Esophagus muscularis mucosa (tissue), 4 donors: ENCODE results near the gene LTBP2. TPM values are rescaled to one million over a fixed set of nuclear protein-coding genes. Genes with fewer than 3 reads are reported as not detected.

Source experiments
- DNase-seq: peaks from one replicate; pipeline ENCODE4 v3.0.0-alpha.2; 2017; ENCODE audit errors: extremely low spot score
- H3K27ac ChIP-seq, 4 donors: fragments of 200-600 bp; sonication (generic); replicated peaks in 1 of 4; 1 replicate in 3 of 4; 2 replicates in 1 of 4; pipeline ENCODE4 v1.5.1; 2016 to 2019; ENCODE audit warnings: mild to moderate bottlenecking in 1 of 4
- H3K27me3 ChIP-seq, 4 donors: fragments of 200-600 bp; sonication (generic); one replicate each; pipeline versions ENCODE4 v1.5.1 to v1.6.0; 2016 to 2019
- H3K36me3 ChIP-seq, 4 donors: fragments of 200-600 bp; sonication (generic); one replicate each; pipeline ENCODE4 v1.5.1; 2016 to 2019
- H3K4me1 ChIP-seq, 4 donors: fragments of 200-600 bp; sonication (generic); one replicate each; pipeline ENCODE4 v1.5.1; 2016 to 2019
- H3K4me3 ChIP-seq, 4 donors: fragments of 200-600 bp; sonication (generic); 1 replicate in 2 of 4; 2 replicates in 2 of 4; pipeline ENCODE4 v1.5.1; 2016 to 2019; ENCODE audit warnings: mild to moderate bottlenecking in 4 of 4, moderate library complexity in 1 of 4
- H3K9me3 ChIP-seq, 4 donors: fragments of 200-600 bp; sonication (generic); 1 replicate in 3 of 4; 2 replicates in 1 of 4; pipeline ENCODE4 v1.5.1; 2016 to 2019
- CTCF ChIP-seq, 3 experiments: fragments of 200-600 bp in 2 of 3; fragments of 450-650 bp in 1 of 3; sonication (generic) in 2 of 3; IDR thresholded peaks; one replicate each; pipeline ENCODE4 v1.5.1; 2017 to 2019; ENCODE audit warnings: antibody characterized with exemption in 3 of 3, mild to moderate bottlenecking in 2 of 3, moderate library complexity in 1 of 3
- EP300 ChIP-seq: sonication (generic); formaldehyde crosslinking; IDR thresholded peaks from one replicate; pipeline ENCODE4 v1.6.1; 2017; ENCODE audit warnings: antibody characterized with exemption
- POLR2A ChIP-seq: fragments of 450-650 bp; IDR thresholded peaks from one replicate; pipeline ENCODE4 v1.6.1; 2017; ENCODE audit warnings: antibody characterized with exemption, moderate library complexity, mild to moderate bottlenecking, low read depth
- POLR2AphosphoS5 ChIP-seq, 2 donors: sonication (generic); formaldehyde crosslinking; IDR thresholded peaks; one replicate each; pipeline ENCODE4 v1.6.1; 2017; ENCODE audit warnings: antibody characterized with exemption in 2 of 2
- WGBS: methylation state at CpG from one replicate; pipeline ENCODE4 v1.1.5; 2018; 5-methylcytosine and 5-hydroxymethylcytosine counted together
- intact Hi-C: fragments of 100-400 bp; cut with DNase I; formaldehyde crosslinking; loops from one replicate; pipeline ENCODE4 v1.15.1; 2023
- total RNA-seq, 4 donors: library from RNA; depleted of rRNA; stranded (reverse); fragments of >200 nt; gene quantifications; one replicate each; pipeline versions ENCODE4 v1.1.0 to v1.2.1, GENCODE V29; 2016

Gene LTBP2
- total RNA-seq, 4 donors from 2014 or later, result 62.0 to 151 (median 109) TPM

- DNase-seq, result no peak
- no peaks in the 10 kb centered on the region for H3K4me1 ChIP-seq
These were observed 93.8 kb downstream of the LTBP2 start for GRCh38 chr14:74518221-74518620.

GRCh38 chr14:74517731-74518130 is 94.3 kb downstream of the LTBP2 start:
- no peaks in the 10 kb centered on the region for H3K4me1 ChIP-seq
- intact Hi-C loops, result no loop called here
- peaks cover 0 to 16% (median 14%) of the 10 kb centered on the region in 4 donors for H3K36me3 ChIP-seq
- no peak overlapping the region for H3K4me3 ChIP-seq
- no peak overlapping the region for H3K27ac ChIP-seq
- TF ChIP-seq EP300, result no peak
- TF ChIP-seq POLR2AphosphoS5 (IDR thresholded peaks at IDR 0.05), result no peak
- 85% methylated on average over 4 of the region's 4 CpGs for WGBS
- no peaks in the 10 kb centered on the region for H3K9me3 ChIP-seq
- no peaks in the 10 kb centered on the region for H3K27me3 ChIP-seq
- DNase-seq, result no peak

More at GRCh38 chr14:74518221-74518620, 93.8 kb downstream of the LTBP2 start:
- no peak for TF ChIP-seq POLR2AphosphoS5 (IDR thresholded peaks at IDR 0.05)
- TF ChIP-seq EP300, result no peak
- TF ChIP-seq CTCF (IDR thresholded peaks at IDR 0.05), result no peak
- TF ChIP-seq POLR2A, result no peak
- WGBS, result 83% methylated on average over 6 of the region's 6 CpGs
- Histone ChIP-seq H3K27ac (no peak overlapping the region), H3K27me3 (no peaks in the 10 kb centered on the region), H3K4me3 (no peak overlapping the region), H3K36me3 (peaks cover 0 to 16% (median 13%) of the 10 kb centered on the region in 4 donors), H3K9me3 (no peaks in the 10 kb centered on the region)
- intact Hi-C loops, result no loop called here

GRCh38 chr14:74516451-74517160 is 95.4 kb downstream of the LTBP2 start:
- intact Hi-C loops, result no loop called here
- H3K4me1 ChIP-seq, result no peaks in the 10 kb centered on the region
- WGBS, result 87% methylated on average over 11 of the region's 12 CpGs
- no peaks in the 10 kb centered on the region for H3K9me3 ChIP-seq
- H3K36me3 ChIP-seq, result peaks cover 0 to 20% (median 8%) of the 10 kb centered on the region in 4 donors
- H3K27ac ChIP-seq, result no peak overlapping the region
- H3K27me3 ChIP-seq, result no peaks in the 10 kb centered on the region
- no peak for TF ChIP-seq EP300
- TF ChIP-seq CTCF (IDR thresholded peaks at IDR 0.05), result no peak
- TF ChIP-seq POLR2A, result no peak
- TF ChIP-seq POLR2AphosphoS5 (IDR thresholded peaks at IDR 0.05), result no peak
- no peak for DNase-seq
- no peak overlapping the region for H3K4me3 ChIP-seq

- Histone ChIP-seq H3K9me3 (no peaks in the 10 kb centered on the region), H3K4me3 (no peak overlapping the region), H3K27ac (no peak overlapping the region), H3K27me3 (no peaks in the 10 kb centered on the region), H3K4me1 (peaks cover 0 to 1% (median 0%) of the 10 kb centered on the region in 4 donors), H3K36me3 (peaks cover 0 to 20% (median 7%) of the 10 kb centered on the region in 4 donors)
- no peak for TF ChIP-seq POLR2AphosphoS5 (IDR thresholded peaks at IDR 0.05)
- no peak for TF ChIP-seq CTCF (IDR thresholded peaks at IDR 0.05)
- TF ChIP-seq POLR2A, result no peak
- TF ChIP-seq EP300, result no peak
- intact Hi-C loops, result no loop called here
- DNase-seq, result no peak
- WGBS, result 100% methylated on average over 2 of the region's 8 CpGs
These were observed 96.1 kb downstream of the LTBP2 start for GRCh38 chr14:74515891-74516412.

GRCh38 chr14:74514471-74514941 is 97.5 kb downstream of the LTBP2 start:
- H3K27ac ChIP-seq, result no peak overlapping the region
- intact Hi-C loops, result no loop called here
- no peaks in the 10 kb centered on the region for H3K9me3 ChIP-seq
- 55% methylated on average over 12 of the region's 13 CpGs for WGBS
- H3K4me1 ChIP-seq, result peaks cover 0 to 5% (median 0%) of the 10 kb centered on the region in 4 donors
- no peaks in the 10 kb centered on the region for H3K27me3 ChIP-seq
- TF ChIP-seq EP300 (no peak), POLR2A (no peak), CTCF (IDR thresholded peaks at IDR 0.05) (no peak), POLR2AphosphoS5 (IDR thresholded peaks at IDR 0.05) (no peak)
- DNase-seq, result no peak
- peaks cover 0 to 23% (median 7%) of the 10 kb centered on the region in 4 donors for H3K36me3 ChIP-seq
- no peak overlapping the region for H3K4me3 ChIP-seq
